Measurements from ENCODE around the gene EPS8L2. TPM values are rescaled to one million over a fixed set of nuclear protein-coding genes. Genes with fewer than 3 reads are reported as not detected.

Gene EPS8L2
- total and polyA plus RNA-seq, 9 of the 15 experiments (the other 6 are each of a cell fraction or from before 2014, with no cell fraction given): 0.75 to 17.0 (median 3.7) TPM

GRCh38 chr11:709109-709997, 3.3 kb downstream of the EPS8L2 start (continued):
- TF ChIP-seq MCM2 (IDR thresholded peaks at IDR 0.05; ENCODE audit: low read depth): no peak

DNA sequence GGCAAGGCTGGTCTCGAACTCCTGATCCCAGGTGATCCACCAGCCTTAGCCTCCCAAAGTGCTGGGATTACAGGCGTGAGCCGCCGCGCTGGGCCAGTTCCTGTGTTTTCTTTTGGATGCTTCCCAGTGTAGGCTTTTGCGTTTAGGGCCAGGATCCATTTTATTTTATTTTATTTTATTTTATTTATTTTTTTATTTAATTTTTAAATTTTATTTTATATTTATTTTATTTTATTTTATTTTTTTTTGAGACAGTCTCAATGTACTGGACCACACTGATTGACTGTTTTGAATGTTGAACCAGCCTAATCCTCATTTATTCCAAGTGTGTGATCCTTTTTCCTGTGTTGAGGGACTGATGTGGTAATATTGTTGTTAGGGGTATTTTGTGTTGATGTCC, 8.4 kb downstream of the EPS8L2 start:
- intact Hi-C loops (cut with micrococcal nuclease) (no loop called here), in situ Hi-C loops (cut with MboI) (no loop called here)
- no peaks in the 10 kb centered on the region for H3K9me3 ChIP-seq (replicated peaks; ENCODE audit: control insufficient read depth, insufficient read depth, low read depth, low read length)
- no peak for DNase-seq (ENCODE audit: extremely low read depth in 1 of 4, low spot score in 3 of 4)
- no peaks in the 10 kb centered on the region for H3K36me3 ChIP-seq (ENCODE audit: control insufficient read depth, insufficient read depth, low read length)
- H3K79me2 ChIP-seq (ENCODE audit: control insufficient read depth, insufficient read depth, low read length): no peaks in the 10 kb centered on the region
- no peak overlapping the region for H3K4me2 ChIP-seq (ENCODE audit: insufficient read depth, low read length)
- ChIA-PET POLR2A (interaction anchor here (0.9 kb wide), 1 partner anchor 12 kb away, joined by 4 read pairs; no protein-coding TSS in a partner anchor), CTCF (ENCODE audit: low intra/inter-chr PET ratio) (no interaction called here)
- FAIRE-seq: no peak
- H3K27me3 ChIP-seq (ENCODE audit: control insufficient read depth in 2 of 2, insufficient read depth in 2 of 2, low read length in 2 of 2): no peaks in the 10 kb centered on the region
- no peak overlapping the region for H3K4me3 ChIP-seq
- H3K27ac ChIP-seq (ENCODE audit: extremely low read depth, low read depth, low read length): no peak overlapping the region
- peaks cover 0 to 31% of the 10 kb centered on the region in 2 experiments; a peak in 3 of 5 replicates for H3K4me1 ChIP-seq (replicated peaks in 1 of 2; ENCODE audit: control insufficient read depth in 2 of 2, insufficient read depth in 2 of 2, low read length in 2 of 2)
- no peaks in the 10 kb centered on the region for H3K9me1 ChIP-seq (ENCODE audit: control insufficient read depth, insufficient read depth, low read length)
- TF ChIP-seq ZKSCAN8 (CRISPR knock-in tag; IDR thresholded peaks at IDR 0.05): no peak
- no peak for ATAC-seq
- no peak overlapping the region for H2AFZ ChIP-seq (ENCODE audit: low read depth, low read length)
- H4K20me1 ChIP-seq (replicated peaks; ENCODE audit: control insufficient read depth, insufficient read depth, low read length): no peaks in the 10 kb centered on the region
- H3K9ac ChIP-seq (ENCODE audit: insufficient read depth in 1 of 2, low read depth in 2 of 2, low read length in 2 of 2): no peak overlapping the region
- WGBS (ENCODE audit: insufficient coverage, low coverage, missing lambda C conversion rate): 72% methylated on average over 6 of the region's 6 CpGs
- BruUV-seq (replicated peaks): no TSS peak
